Measurements from ENCODE around the gene TCF7L2.

Gene TCF7L2

GRCh38 chr10:112949875-112950507 lies at the start of gene TCF7L2:
TCF7L2 (plus strand) TSS chr10:112950247; CDS start chr10:112950757, 510 bp downstream.
- peak; percentile 27 to 31 for DNase-seq (ENCODE audit: low read depth in 2 of 2)

GRCh38 chr10:112902730-112903129 lies 47.3 kb upstream of the TCF7L2 start:
- DNase-seq (ENCODE audit: low read depth in 2 of 2), result no peak

- DNase-seq (ENCODE audit: low read depth in 2 of 2), result no peak
Measured at GRCh38 chr10:112904000-112904399, 46.0 kb upstream of the TCF7L2 start.

- DNase-seq (ENCODE audit: low read depth in 2 of 2), result no peak
Measured at GRCh38 chr10:112906945-112907344, 43.1 kb upstream of the TCF7L2 start.

- DNase-seq (ENCODE audit: low read depth in 2 of 2), result no peak
Measured at GRCh38 chr10:112907893-112908292, 42.2 kb upstream of the TCF7L2 start.

- DNase-seq (ENCODE audit: low read depth in 2 of 2), result no peak
Measured at GRCh38 chr10:112911206-112911605, 38.8 kb upstream of the TCF7L2 start.

GRCh38 chr10:112912410-112912928 lies 37.6 kb upstream of the TCF7L2 start:
- no peak for DNase-seq (ENCODE audit: low read depth in 2 of 2)

GRCh38 chr10:112913255-112913654 lies 36.8 kb upstream of the TCF7L2 start:
- no peak for DNase-seq (ENCODE audit: low read depth in 2 of 2)

GRCh38 chr10:112913661-112914287 lies 36.3 kb upstream of the TCF7L2 start:
- DNase-seq (ENCODE audit: low read depth in 2 of 2), result no peak

- DNase-seq (ENCODE audit: low read depth in 2 of 2), result no peak
Measured at GRCh38 chr10:112914288-112914952, 35.6 kb upstream of the TCF7L2 start.

GRCh38 chr10:112915590-112916572 lies 34.2 kb upstream of the TCF7L2 start:
- DNase-seq (ENCODE audit: low read depth in 2 of 2), result no peak

- DNase-seq (ENCODE audit: low read depth in 2 of 2), result no peak
Measured at GRCh38 chr10:112917681-112918080, 32.4 kb upstream of the TCF7L2 start.

GRCh38 chr10:112918771-112919170 lies 31.3 kb upstream of the TCF7L2 start:
- no peak for DNase-seq (ENCODE audit: low read depth in 2 of 2)

- DNase-seq (ENCODE audit: low read depth in 2 of 2), result no peak
Measured at GRCh38 chr10:112919721-112920120, 30.3 kb upstream of the TCF7L2 start.

- DNase-seq (ENCODE audit: low read depth in 2 of 2), result no peak
Measured at GRCh38 chr10:112926906-112927688, 22.9 kb upstream of the TCF7L2 start.

GRCh38 chr10:112927980-112928379 lies 22.1 kb upstream of the TCF7L2 start:
- DNase-seq (ENCODE audit: low read depth in 2 of 2), result no peak

- DNase-seq (ENCODE audit: low read depth in 2 of 2), result no peak
Measured at GRCh38 chr10:112932658-112933057, 17.4 kb upstream of the TCF7L2 start.

- no peak for DNase-seq (ENCODE audit: low read depth in 2 of 2)
Measured at GRCh38 chr10:112934193-112934592, 15.9 kb upstream of the TCF7L2 start.

GRCh38 chr10:112938808-112939482 lies 11.1 kb upstream of the TCF7L2 start:
- DNase-seq (ENCODE audit: low read depth in 2 of 2), result no peak

- DNase-seq (ENCODE audit: low read depth in 2 of 2), result no peak
Measured at GRCh38 chr10:112945811-112946210, 4.2 kb upstream of the TCF7L2 start.
